H9 (cell line): ENCODE measurements around the gene TCF7L1. TPM values are rescaled to one million over a fixed set of nuclear protein-coding genes. Genes with fewer than 3 reads are reported as not detected.

Source experiments
- DNase-seq: peaks from one replicate; pipeline ENCODE4 v3.0.0-alpha.2; 2017
- H2AFZ ChIP-seq: one replicate; pipeline ENCODE4 v1.6.1; 2013; ENCODE audit warnings: mild to moderate bottlenecking, low read length, control low read depth, moderate library complexity
- H2AK5ac ChIP-seq: 2 replicates; pipeline ENCODE4 v1.6.1; 2013; ENCODE audit warnings: low read length, control low read depth, mixed read lengths; ENCODE audit not compliant: insufficient read length
- H2BK120ac ChIP-seq: one replicate; pipeline ENCODE4 v1.6.1; 2013; ENCODE audit warnings: low read depth, mild to moderate bottlenecking, low read length, control low read depth, inconsistent platforms; ENCODE audit not compliant: poor library complexity, severe bottlenecking
- H2BK12ac ChIP-seq: 2 replicates; pipeline ENCODE4 v1.6.1; 2013; ENCODE audit warnings: low read length, control low read depth, mixed read lengths, low read depth; ENCODE audit not compliant: insufficient read length
- H2BK15ac ChIP-seq: 2 replicates; pipeline ENCODE4 v1.6.1; 2013; ENCODE audit warnings: low read depth, low read length, control low read depth
- H2BK20ac ChIP-seq: one replicate; pipeline ENCODE4 v1.6.1; 2013; ENCODE audit warnings: low read depth, mild to moderate bottlenecking, low read length, control low read depth, inconsistent platforms; ENCODE audit not compliant: poor library complexity, severe bottlenecking
- H2BK5ac ChIP-seq: 2 replicates; pipeline ENCODE4 v1.6.1; 2013; ENCODE audit warnings: low read length, control low read depth, mixed read lengths; ENCODE audit not compliant: insufficient read length
- H3K14ac ChIP-seq: 2 replicates; pipeline ENCODE4 v1.6.1; 2013; ENCODE audit warnings: low read length, control low read depth; ENCODE audit not compliant: insufficient read depth
- H3K18ac ChIP-seq: 2 replicates; pipeline ENCODE4 v1.6.1; 2013; ENCODE audit warnings: low read depth, mild to moderate bottlenecking, mixed read lengths, low read length, control low read depth; ENCODE audit not compliant: insufficient read length
- H3K23ac ChIP-seq: 2 replicates; pipeline ENCODE4 v1.6.1; 2013; ENCODE audit warnings: low read length, control low read depth, mixed read lengths, low read depth; ENCODE audit not compliant: insufficient read length
- H3K23me2 ChIP-seq: 2 replicates; pipeline ENCODE4 v1.6.1; 2013; ENCODE audit warnings: low read depth, mild to moderate bottlenecking, mixed read lengths, low read length, control low read depth; ENCODE audit not compliant: insufficient read length, poor library complexity, severe bottlenecking
- H3K27ac ChIP-seq: 2 replicates; pipeline ENCODE4 v1.5.1; 2013; ENCODE audit warnings: low read length, control low read depth, mixed read lengths, low read depth; ENCODE audit not compliant: insufficient read length
- H3K27me3 ChIP-seq: 2 replicates; pipeline ENCODE4 v1.6.1; 2013; ENCODE audit warnings: low read length, control low read depth, inconsistent platforms; ENCODE audit not compliant: insufficient read depth
- H3K4ac ChIP-seq: 2 replicates; pipeline ENCODE4 v1.6.1; 2013; ENCODE audit warnings: low read depth, mild to moderate bottlenecking, control low read depth, inconsistent platforms, low read length, moderate library complexity
- H3K4me1 ChIP-seq: 2 replicates; pipeline ENCODE4 v1.6.1; 2013; ENCODE audit warnings: low read length, control low read depth, inconsistent platforms; ENCODE audit not compliant: insufficient read depth
- H3K4me2 ChIP-seq: 2 replicates; pipeline ENCODE4 v1.6.1; 2013; ENCODE audit warnings: low read length, control low read depth, mixed read lengths; ENCODE audit not compliant: insufficient read length, insufficient read depth
- H3K56ac ChIP-seq: 2 replicates; pipeline ENCODE4 v1.6.1; 2013; ENCODE audit warnings: low read depth, mild to moderate bottlenecking, mixed read lengths, low read length, control low read depth; ENCODE audit not compliant: insufficient read length
- H3K79me1 ChIP-seq: 2 replicates; pipeline ENCODE4 v1.6.1; 2013; ENCODE audit warnings: low read depth, mild to moderate bottlenecking, moderate library complexity, low read length, control low read depth, inconsistent platforms; ENCODE audit not compliant: insufficient read depth, poor library complexity, severe bottlenecking
- H3K79me2 ChIP-seq: 2 replicates; pipeline ENCODE4 v1.6.1; 2013; ENCODE audit warnings: low read length, control low read depth, inconsistent platforms; ENCODE audit not compliant: insufficient read depth
- H3K9ac ChIP-seq: 2 replicates; pipeline ENCODE4 v1.6.1; 2013; ENCODE audit warnings: low read length, control low read depth, mixed read lengths; ENCODE audit not compliant: insufficient read length; ENCODE audit errors: extremely low read depth
- H3K9me3 ChIP-seq: one replicate; pipeline ENCODE4 v1.6.1; 2013; ENCODE audit warnings: low read depth, low read length, inconsistent platforms; ENCODE audit not compliant: control insufficient read depth
- H3T11ph ChIP-seq: one replicate; pipeline ENCODE4 v1.6.1; 2013; ENCODE audit warnings: mild to moderate bottlenecking, low read length, control low read depth, inconsistent platforms
- H4K20me1 ChIP-seq: one replicate; pipeline ENCODE4 v1.6.1; 2013; ENCODE audit not compliant: control insufficient read depth, insufficient read length, insufficient read depth
- H4K5ac ChIP-seq: 2 replicates; pipeline ENCODE4 v1.6.1; 2013; ENCODE audit warnings: low read depth, mild to moderate bottlenecking, mixed read lengths, low read length, control low read depth; ENCODE audit not compliant: insufficient read length
- H4K8ac ChIP-seq: replicated peaks from 2 replicates; pipeline ENCODE4 v1.6.1; 2013; ENCODE audit warnings: low read length, control low read depth, mixed read lengths, low read depth; ENCODE audit not compliant: insufficient read length
- H4K91ac ChIP-seq: 2 replicates; pipeline ENCODE4 v1.6.1; 2013; ENCODE audit warnings: low read depth, mild to moderate bottlenecking, moderate library complexity, mixed read lengths, low read length, control low read depth; ENCODE audit not compliant: insufficient read length
- H3K27ac Mint-ChIP-seq, 3 experiments: 2 replicates in 2 of 3; 3 replicates in 1 of 3; pipeline ENCODE4 v1.8.0; 2020 to 2021; ENCODE audit warnings: mixed read lengths in 3 of 3, mild to moderate bottlenecking in 1 of 3, moderate library complexity in 1 of 3
- H3K27me3 Mint-ChIP-seq: 2 replicates; pipeline ENCODE4 v1.8.0; 2021; ENCODE audit warnings: low read depth, mild to moderate bottlenecking, moderate library complexity, mixed read lengths
- H3K36me3 Mint-ChIP-seq, 3 experiments: 2 replicates in 2 of 3; 3 replicates in 1 of 3; pipeline ENCODE4 v1.8.0; 2020 to 2021; ENCODE audit warnings: low read depth in 3 of 3, mixed read lengths in 3 of 3; ENCODE audit not compliant: insufficient read depth in 1 of 3
- H3K4me1 Mint-ChIP-seq, 2 experiments: 2 replicates each; pipeline ENCODE4 v1.8.0; 2020; ENCODE audit warnings: mixed read lengths in 2 of 2
- H3K4me3 Mint-ChIP-seq, 2 experiments: 2 replicates in 1 of 2; 3 replicates in 1 of 2; pipeline ENCODE4 v1.8.0; 2020 to 2021; ENCODE audit warnings: mild to moderate bottlenecking in 2 of 2, mixed read lengths in 2 of 2, moderate library complexity in 1 of 2
- H3K9me3 Mint-ChIP-seq, 2 experiments: 2 replicates in 1 of 2; 3 replicates in 1 of 2; pipeline ENCODE4 v1.8.0; 2020; ENCODE audit warnings: mild to moderate bottlenecking in 2 of 2, mixed read lengths in 2 of 2, moderate library complexity in 1 of 2
- total RNA-seq: library from RNA; stranded (reverse); gene quantifications from 2 replicates; pipeline ENCODE4 v1.2.1, GENCODE V29; 2021
- TF ChIP-seq, protein P1 (sequence below): fragments of 200-600 bp; sonication (generic); conservative IDR thresholded peaks from 3 replicates; pipeline ENCODE4 v1.8.0; 2021; ENCODE audit warnings: antibody characterized with exemption, mild to moderate bottlenecking

TCF7L1 gene
- total RNA-seq, 1 experiment from 2014 or later = 112 TPM

DNA sequence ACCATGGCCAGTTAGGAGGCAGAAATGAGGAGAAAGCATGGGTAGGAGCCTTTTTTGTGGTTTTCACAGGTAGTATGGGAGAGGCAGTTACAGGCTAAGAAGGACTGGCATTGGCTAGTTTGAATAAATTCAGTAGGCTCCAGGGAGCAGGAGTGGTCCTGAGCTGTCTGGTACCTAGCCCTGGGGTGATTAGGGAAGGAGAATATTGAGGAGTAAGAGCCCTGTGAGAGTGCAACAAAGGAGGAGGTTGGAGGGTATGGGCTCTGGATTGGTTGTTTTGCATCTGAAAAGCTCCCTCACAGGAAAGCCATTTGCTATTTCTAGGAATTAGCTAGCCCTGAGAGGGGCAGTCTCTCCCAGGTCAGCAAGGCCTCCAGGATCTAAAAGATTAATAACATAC lies 13.3 kb upstream of the TCF7L1 start:
- no peak overlapping the region for H3K4ac ChIP-seq
- H3K79me1 ChIP-seq = no peaks in the 10 kb centered on the region
- H3K9ac ChIP-seq = no peak overlapping the region
- no peak overlapping the region for H3K27ac ChIP-seq
- DNase-seq = peak; percentile 86
- no peak overlapping the region for H3K56ac ChIP-seq
- H3K23ac ChIP-seq = no peak overlapping the region
- peaks cover 81% of the 10 kb centered on the region for H3K27me3 Mint-ChIP-seq
- no peaks in the 10 kb centered on the region for H3K79me2 ChIP-seq
- H3K4me2 ChIP-seq = peak overlapping the region; percentile 11
- peaks cover 5% of the 10 kb centered on the region; the same call in 1 of the 2 replicates for H3K27me3 ChIP-seq
- H2BK15ac ChIP-seq = no peak overlapping the region
- no peak overlapping the region for H2AK5ac ChIP-seq
- no peak overlapping the region for H2BK12ac ChIP-seq
- TF ChIP-seq, protein P1, sequence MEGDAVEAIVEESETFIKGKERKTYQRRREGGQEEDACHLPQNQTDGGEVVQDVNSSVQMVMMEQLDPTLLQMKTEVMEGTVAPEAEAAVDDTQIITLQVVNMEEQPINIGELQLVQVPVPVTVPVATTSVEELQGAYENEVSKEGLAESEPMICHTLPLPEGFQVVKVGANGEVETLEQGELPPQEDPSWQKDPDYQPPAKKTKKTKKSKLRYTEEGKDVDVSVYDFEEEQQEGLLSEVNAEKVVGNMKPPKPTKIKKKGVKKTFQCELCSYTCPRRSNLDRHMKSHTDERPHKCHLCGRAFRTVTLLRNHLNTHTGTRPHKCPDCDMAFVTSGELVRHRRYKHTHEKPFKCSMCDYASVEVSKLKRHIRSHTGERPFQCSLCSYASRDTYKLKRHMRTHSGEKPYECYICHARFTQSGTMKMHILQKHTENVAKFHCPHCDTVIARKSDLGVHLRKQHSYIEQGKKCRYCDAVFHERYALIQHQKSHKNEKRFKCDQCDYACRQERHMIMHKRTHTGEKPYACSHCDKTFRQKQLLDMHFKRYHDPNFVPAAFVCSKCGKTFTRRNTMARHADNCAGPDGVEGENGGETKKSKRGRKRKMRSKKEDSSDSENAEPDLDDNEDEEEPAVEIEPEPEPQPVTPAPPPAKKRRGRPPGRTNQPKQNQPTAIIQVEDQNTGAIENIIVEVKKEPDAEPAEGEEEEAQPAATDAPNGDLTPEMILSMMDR = no peak
- H3K27ac Mint-ChIP-seq = peak overlapping the region in 1 of 3 experiments; percentile 8; a peak in 1 of 7 replicates
- no peak overlapping the region for H4K5ac ChIP-seq
- H3K4me1 ChIP-seq = no peaks in the 10 kb centered on the region
- no peaks in the 10 kb centered on the region for H4K20me1 ChIP-seq
- H3K4me1 Mint-ChIP-seq = peaks cover 11 to 19% of the 10 kb centered on the region in 2 experiments
- H2AFZ ChIP-seq = no peak overlapping the region
- H2BK120ac ChIP-seq = no peak overlapping the region
- no peak overlapping the region for H4K91ac ChIP-seq
- no peak overlapping the region for H3T11ph ChIP-seq
- H2BK20ac ChIP-seq = no peak overlapping the region
- no peak overlapping the region for H2BK5ac ChIP-seq
- no peak overlapping the region for H3K4me3 Mint-ChIP-seq
- no peak overlapping the region for H4K8ac ChIP-seq
- H3K9me3 Mint-ChIP-seq = no peaks in the 10 kb centered on the region
- H3K23me2 ChIP-seq = no peaks in the 10 kb centered on the region
- H3K36me3 Mint-ChIP-seq = no peaks in the 10 kb centered on the region; a peak in 1 of 7 replicates
- H3K18ac ChIP-seq = no peak overlapping the region
- H3K9me3 ChIP-seq = no peaks in the 10 kb centered on the region
- H3K14ac ChIP-seq = no peak overlapping the region
